Islet of Langerhans (tissue), 1 donor: ENCODE measurements around the gene SYNPO.

Experiments used
- FAIRE-seq: peaks from one replicate; lab custom pipeline; 2011; peaks lifted over from hg19 to GRCh38; lab: Jason Lieb, UNC

The SYNPO gene

DNA sequence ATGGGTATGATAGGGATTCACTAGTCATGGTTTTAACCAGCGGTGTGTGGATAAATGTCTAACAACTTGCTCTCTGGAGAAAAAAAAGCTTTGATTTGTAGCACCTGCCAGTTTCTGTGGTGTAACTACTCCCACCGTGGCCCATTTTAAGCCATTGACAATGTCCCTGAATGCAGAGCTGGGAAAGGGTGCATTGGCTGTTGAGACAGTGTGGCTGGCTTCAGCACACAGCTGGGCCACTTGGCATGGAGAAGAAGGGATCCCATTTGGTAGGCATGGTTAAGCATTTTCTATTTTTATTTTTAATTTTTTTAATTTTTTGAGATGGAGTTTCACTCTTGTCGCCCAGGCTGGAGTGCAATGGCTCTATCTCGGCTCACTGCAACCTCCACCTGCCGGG, 31.5 kb upstream of the SYNPO start:
- no peak for FAIRE-seq

DNA sequence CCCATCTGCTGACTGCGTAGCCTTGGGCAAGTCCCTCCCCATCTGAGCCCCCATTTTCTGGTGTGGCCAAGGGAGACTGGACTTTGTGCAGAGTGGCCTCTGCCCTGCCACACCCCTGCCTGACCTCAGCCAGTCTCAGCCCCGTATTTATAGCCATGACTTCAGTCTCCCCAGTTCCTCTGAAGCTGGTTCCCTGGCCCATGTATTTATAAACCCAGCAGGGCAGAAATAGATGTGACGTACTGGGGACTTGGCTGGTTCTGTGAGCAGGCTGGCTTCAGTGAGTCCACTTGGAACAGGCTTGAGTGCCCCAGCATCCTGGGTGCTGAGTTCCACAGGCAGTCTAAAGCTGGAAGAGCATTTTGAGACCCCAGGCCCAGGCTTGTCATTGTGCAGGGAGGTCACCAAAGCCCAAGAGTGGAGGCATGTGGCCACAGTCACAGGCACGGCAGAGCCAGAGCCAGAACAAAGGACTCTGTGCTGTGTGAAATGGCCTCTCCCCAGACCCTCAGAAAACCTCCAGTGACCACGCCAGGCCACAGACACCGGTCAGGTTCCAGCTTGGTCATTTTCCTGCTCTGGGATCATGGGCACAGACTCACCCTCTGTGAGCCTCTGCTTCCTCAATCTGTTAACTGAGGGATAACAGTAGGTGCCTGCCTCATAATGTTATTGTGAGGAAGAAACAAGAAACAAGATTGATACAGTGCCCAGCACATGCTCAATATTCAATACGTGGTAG, 30.4 kb upstream of the SYNPO start:
- FAIRE-seq = no peak

DNA sequence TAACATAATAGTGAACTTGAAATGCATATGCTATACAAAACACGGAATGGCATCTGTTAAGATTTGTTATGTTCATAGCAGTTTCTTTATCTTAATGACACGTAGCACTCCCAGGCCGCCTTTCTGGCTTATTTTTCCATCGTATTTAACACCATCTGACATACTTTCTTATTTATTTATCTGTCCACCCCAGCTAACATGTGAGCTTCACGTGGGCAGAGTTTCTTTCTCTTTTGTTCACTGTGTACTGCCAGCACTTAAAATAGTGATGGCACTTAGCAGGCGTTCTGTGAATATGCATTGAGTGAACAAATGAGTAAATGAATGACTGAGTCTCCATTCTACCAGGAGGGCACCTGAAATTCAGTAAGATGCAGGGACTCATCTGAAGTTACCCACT, 29.4 kb upstream of the SYNPO start:
- FAIRE-seq = peak; percentile 95

DNA sequence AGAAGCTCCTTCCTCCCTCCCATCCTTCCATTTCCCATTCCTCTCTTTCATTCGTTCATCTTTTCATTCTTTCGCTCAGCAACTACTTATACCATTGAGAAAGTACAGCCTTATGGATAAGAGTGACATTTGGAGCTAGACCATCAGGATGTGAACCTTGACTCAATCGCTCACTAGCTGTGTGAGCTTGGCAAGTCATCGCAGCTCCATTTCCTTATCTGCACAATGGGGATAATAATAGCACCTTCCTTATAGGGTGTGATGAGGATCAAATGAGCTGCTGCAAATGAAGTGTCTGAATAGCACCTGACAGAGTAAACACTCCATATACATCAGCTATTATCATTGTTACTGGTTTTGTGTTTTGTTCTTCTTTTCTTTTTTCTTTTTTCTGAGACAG, 28.1 kb upstream of the SYNPO start:
- FAIRE-seq = no peak

DNA sequence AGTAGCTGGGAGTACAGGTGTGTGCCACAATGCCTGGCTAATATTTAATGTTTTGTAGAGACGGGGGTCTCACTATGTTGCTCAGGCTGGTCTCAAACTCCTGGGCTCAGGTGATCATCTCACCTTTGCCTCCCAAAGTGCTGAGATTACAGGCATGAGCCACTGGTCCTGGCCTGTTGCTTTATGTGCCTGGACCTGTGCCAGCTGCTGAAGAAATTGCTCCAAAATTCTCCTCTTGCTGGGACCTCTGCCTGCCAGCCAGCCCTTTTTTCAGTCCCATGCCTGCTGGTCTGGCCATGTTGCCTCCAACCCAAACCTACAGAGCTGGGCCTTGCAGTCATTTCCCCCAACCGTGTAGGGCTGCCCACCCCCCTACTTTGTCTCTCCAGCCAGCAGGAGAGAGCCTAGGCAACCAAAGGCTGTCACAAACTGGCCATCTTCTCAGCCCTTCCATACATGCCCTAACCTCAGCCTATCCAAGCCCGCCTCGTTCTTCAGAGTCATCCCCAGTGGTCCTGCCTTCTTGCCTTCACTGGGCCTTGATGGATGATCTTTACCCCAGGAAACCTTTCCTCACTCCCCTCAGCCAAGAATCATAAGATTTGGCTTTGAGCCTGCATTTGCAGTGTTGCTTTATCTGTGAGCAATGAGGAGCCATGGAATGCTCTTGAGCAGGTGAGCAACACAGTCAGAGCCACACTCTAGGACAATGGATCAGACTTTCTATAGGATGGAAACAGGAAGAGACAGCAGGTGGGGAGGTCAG, 27.4 kb upstream of the SYNPO start:
- no peak for FAIRE-seq

DNA sequence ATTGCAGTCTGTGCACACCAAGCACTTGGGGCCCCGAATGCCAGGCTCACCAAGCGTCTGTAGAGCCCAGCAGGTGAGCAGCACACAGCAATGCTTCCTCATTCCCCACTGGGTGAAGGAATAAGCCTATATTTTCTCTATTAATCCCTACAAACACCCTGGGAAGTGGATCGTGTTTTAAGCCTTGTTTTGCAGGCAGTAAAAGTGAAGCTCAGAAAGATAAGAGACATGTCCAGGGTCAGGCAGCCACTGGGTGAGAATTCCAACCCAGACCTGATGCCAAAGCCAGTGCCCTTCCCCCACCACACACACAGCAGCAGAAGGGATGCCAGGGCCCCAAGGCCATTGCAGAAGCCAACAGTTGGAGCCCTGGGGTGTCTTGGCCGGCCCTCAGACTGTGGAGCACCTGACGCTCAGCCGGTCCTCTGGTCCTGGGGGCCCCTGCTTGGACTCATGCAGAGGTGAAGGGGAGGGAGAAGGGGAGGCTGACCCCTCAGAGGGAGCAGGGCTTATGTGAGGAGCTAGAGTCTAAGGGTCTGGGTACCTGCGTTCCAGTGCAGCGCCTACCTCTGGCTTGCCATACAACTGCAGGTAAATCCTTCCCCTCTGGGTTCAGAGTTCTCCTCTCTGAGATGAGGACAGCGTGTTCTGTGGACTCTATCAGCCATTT, 26.3 kb upstream of the SYNPO start:
- FAIRE-seq = no peak

DNA sequence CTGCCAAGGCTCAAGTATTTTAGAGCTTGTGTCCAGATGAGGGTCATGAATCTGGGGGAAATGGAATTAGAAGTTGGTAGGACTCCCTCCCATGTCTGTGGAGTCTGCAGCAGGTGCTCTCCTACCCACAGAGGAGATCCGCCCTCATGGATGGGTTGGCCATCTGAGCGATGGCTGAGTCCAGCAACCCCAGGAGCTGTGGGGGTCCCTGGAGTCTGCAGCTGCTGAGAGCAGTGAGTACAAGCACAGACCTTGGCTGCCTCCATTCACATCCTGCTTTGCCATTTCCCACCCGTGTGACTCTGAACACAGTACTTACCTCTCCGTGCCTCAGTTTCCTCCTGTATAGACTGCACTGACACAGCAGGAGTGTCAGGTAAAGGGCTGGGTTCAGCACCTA, 25.8 kb upstream of the SYNPO start:
- no peak for FAIRE-seq

DNA sequence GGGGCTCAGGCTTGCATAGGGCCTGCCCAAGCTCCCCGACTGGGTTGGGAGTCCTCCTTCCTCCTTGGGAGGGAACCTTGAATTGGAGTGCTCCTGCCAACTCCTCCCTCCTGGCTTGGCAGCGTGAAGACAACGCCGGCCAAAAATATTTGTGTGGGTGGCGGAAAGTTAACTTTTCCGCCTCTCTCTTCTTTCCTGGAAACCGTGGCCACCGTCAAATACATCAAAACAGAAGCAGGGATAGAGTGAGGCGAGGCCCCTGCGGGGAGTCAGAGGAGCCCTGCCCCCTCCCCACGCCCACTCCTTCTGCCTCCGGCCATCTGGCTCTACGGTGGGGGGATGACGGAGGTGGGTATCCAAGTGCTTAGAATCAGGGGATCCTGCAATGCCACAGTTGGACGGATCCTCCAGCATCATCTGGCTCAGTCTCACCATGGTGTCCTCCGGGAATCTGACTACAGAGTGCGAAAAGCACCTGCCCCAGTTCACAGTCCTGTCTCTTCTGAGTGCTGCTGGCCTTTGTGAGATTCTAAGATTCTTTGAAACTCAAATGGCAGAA, 25.2 kb upstream of the SYNPO start:
- no peak for FAIRE-seq

DNA sequence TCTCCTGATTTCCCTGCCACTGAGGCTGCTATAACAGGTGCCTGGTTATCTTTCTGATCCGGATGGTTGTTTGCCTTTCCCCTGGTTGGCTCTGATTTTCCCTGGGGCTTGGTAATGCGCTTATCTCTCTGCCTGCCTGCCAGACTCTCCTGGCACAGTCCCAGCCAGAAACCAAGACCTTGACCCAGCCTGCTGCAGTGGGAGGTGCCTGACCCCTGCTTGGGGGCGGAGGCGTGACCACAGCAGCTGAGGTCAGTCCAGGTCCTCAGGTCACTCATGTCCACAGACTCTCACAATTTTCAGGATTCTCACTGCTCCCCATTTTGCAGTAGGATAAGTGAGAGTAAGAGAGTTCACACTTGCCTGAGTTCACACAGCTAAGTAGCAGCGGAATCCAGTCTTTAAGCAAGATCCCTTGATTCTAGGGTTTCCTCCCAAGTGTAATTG, 24.4 kb upstream of the SYNPO start:
- FAIRE-seq = no peak

DNA sequence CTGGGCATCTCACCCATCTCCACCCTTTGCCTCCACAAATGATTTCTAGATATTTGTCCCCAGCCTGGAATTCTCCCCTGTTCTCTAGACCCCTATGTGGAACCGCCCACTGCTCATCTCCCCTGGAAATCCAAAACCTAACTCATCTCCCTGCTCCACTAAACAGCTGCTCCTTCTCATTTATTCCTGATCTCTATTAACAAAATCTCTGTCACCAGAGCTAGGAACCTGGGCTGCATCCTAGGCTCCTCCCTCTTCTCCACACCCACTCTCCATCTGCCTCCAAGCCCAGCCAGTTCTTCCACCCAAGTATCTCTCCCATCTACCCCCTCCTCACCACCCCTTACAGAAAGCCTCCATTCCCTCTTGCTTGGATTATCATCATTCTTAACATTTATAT, 24.0 kb upstream of the SYNPO start:
- FAIRE-seq = no peak

DNA sequence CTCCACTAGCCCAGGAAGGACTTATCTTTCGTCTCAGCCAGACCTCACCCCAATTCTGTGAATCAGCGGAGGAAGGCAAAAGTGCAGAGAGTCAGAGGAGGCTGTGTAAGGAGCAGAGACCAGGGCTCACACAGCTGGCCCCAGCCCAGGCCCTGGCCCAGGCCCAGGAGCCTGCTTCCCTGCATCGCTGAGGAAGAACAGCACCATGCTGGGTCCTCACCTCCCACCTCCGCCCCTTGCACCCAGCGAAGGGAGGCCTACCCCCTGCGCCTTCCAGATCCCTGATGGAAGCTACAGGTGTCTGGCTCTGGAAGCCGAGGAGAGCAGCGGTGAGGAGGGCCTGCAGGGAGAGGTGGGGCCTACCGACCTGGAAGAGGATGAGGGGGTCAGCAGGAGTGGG, 22.3 kb upstream of the SYNPO start:
- FAIRE-seq = no peak

DNA sequence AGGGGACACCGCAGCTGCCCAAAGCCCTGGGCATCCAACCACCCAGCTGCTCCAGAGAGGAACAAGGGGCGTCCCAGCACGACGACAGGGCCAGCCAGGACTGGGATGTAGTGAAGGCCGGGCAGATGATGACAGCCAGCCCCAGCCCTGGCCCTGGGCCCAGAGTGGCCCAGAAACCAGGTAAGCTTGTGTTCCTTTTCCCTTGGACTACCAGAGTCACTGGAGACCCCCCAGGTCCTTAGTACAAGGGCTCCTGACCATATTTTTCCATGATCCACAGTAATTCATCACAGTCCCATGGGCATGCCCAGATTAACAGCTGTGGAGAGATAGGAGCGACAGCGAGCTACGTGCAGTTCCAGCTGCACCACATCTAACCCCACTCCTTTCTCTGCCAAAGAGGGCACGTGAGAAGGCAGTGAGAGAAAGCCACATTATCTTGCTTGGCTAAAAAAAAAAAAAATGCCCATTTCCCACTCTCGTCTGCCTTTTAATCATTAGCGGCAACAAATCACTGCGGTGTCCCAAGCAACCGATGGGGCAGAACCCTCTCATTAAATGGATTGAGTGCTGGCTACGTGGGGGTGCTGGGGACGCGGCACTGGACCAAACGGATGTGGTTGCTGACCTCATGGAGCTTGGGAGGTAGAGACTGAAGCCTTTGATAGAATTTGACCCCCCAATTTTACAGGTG, 21.7 kb upstream of the SYNPO start:
- FAIRE-seq = peak; percentile 91

DNA sequence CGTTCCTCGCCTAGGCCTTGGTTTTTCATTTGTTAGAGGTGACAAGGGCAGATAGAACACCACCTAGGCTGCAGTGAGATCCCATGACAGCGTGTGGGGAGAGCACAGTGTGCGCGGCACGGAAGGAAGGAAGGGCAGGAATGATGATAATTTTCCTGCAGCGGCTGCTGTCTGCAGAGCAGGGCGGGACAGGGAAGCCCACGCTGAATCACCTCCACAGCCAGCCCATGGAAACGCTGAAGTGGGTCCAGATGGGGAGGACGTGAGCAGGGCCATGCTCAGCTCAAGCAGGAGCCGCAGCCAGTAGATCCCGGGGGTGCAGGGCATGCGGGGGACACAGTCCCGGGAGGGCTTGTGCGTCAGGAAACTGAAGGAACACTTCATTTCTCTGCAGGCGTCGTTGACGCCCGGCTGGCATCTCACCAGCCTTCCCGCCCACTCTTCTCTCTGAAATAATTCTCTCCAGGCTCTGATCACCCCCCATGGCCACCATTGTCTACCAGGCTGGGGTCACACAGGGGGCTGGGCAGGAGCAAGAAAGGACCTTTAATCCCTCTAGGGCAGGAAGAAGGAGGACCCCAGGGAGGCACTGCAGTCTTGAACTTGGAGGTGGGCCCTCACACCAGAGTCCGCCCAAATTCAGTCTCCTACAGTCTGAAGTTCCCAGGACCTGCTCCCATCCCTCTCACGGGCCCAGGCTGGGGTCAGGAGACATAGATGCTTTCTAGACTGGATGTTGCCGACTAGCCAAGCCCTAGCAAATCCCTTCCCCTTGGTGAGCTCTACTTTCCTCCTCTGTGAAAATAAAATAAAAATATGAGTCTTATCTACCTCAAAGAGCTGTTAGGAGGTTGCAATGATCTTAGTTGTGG, 20.9 kb upstream of the SYNPO start:
- no peak for FAIRE-seq

DNA sequence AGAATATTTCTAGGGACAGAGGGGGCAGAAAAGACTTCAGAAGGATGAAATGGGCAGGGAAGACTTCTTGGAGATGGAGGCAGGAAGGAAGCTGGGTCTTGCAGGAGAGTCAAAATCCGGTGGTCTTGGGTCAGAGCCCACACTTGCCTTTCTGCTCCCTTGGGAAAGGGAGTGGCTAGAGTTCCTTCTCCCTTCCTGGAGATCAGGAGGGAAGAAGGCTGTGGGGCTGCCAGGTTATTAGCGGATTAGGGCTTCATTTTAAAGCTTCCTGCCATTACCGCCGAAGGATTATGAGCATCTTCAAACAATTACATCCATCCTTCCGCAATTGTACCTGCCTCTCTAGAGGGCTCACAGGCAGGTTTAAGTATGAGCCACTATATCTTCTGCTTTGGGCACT, 19.2 kb upstream of the SYNPO start:
- no peak for FAIRE-seq

DNA sequence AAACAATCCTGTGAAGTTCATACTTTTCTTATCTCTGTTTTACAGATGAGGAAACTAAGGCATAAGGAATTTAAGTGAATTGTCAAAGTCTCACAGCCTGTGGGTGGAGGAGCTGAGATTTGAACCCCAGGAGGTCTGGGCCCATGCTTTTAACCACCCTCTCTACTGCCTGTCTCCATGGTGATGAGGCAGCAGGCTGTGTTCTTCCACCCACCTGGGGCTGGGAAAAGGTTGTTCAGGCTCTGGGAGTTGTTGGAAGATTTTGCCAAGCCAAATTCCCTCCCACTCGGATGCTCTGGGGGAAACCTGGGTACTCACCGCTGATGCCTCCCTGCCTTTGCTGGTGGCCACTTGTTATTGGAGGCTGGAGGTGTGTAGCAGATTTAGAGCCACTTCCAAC, 18.3 kb upstream of the SYNPO start:
- no peak for FAIRE-seq

DNA sequence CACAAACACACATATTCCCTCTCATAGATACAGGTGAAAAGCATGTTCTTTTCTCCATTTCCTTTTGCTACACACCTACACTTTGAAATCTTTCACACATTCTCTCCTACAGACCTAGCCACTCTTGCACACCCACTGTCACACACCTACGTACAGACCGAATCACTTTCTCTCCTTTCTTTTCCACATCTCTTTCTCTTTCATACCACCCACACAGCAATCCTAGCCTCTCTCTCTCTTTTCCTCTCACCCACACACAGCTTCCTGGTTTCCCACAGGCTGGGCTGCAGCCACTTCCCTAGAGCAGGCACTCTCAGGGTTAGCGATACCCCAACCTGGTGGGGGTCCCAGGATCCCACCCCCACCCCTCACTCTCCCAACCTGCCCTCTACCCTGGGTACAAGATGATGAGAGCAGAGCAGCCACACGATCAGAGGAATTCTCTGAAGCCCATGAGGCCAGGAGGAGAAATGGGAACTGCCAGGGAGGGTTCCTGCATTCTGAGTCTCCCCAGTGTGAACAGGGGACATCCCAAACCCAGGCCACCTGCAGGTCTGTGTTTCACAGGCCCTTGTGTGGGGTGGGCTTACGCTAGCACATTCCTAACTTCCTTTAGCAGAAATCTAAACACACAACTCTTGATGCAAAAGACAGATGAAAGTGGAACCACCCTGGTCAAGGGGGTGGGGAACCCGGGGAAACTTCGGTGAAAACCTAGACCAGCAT, 17.1 kb upstream of the SYNPO start:
- FAIRE-seq = no peak

DNA sequence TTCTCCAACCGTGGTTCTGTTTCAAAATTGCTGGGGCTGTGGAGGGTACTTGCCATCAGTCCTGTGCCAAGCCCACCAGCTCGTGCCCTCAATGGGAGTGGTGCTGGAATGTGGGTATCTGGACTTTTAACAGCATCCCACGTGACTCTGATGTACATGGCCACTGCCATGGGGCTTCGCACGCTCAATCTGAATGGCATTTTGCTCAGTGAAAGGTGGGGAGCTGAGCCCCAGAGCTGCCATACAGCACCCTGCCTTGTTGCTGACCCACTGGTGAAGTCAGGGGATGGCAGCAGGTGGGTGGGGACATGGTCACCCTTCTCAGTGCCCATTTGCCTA, 16.6 kb upstream of the SYNPO start:
- no peak for FAIRE-seq

DNA sequence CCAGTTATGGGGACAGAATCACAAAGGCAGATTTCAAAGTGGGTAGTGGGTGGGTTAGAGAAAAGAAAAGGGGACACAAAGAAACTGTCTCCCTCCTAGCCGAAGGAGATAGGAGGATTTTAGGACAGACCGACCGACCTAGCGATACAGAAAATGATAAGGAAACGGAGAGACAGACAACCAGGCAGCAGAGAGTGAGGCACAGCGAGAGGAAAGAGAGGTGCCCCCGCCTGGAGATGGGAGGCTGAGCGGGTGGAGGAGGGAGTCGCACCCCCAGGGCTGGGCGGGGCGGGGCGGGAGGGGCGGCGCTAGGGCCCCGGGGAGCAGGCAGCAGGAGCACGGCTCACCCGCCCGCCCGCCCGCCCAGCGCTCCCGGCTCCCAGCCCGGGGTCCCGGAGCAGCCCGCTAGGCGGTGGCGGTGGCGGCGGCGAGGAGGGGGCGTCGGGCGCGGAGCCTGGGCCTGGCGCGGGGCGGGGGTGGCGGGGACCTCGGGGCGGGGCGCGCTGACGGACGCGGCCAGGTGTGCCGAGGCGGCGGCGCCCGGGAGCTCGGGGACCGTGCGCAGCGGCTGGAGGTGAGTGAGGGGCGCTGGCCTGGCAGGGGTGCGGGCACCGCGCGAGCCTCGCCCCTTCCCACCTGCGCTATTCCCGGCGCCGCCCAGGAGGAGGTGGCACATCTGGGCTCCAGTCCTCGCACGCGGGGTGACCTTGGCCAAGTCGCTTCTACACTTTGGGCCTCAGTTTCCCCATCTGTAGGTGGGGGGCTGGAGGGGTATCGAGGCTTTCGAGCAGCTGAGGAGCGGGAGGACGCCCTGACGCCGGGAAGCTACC, 15.9 kb upstream of the SYNPO start:
- no peak for FAIRE-seq

DNA sequence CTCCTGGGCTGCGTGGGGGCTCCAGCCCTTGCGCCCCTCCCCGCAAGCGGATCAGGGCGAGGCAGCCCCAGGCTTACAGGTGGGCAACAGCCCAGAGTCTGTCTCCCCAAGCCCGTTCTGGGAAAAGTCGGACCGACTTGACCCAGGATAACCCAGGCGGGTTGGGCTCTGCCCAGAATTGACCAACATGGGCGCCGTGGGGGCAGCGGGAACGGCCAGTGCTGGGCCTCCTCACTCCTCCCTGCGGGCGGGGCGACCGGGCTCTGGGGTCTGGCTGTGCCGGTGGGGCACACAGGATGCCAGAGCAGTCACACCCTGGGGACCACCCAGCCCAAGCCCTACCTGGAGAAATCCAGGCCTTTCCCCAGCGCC, 15.3 kb upstream of the SYNPO start:
- no peak for FAIRE-seq
